NB4 (cell line): ENCODE results near the gene CNGB1.

Experiments
- DNase-seq: peaks from one replicate; pipeline ENCODE4 v3.0.0; 2010; ENCODE audit warnings: low read depth
- H3K4me3 ChIP-seq: one replicate; pipeline ENCODE4 v1.5.1; 2011; ENCODE audit warnings: mild to moderate bottlenecking, low read depth, low read length, moderate library complexity
- CTCF ChIP-seq: IDR thresholded peaks from one replicate; pipeline ENCODE4 v1.5.1; 2012; ENCODE audit warnings: low read depth, low read length
- MAX ChIP-seq: IDR thresholded peaks from 2 replicates; pipeline ENCODE4 v1.6.1; 2011; ENCODE audit warnings: low read depth, low read length
- MYC ChIP-seq: IDR thresholded peaks from 2 replicates; pipeline ENCODE4 v1.6.1; 2011; ENCODE audit warnings: low read depth, low read length
- POLR2A ChIP-seq: IDR thresholded peaks from 2 replicates; pipeline ENCODE4 v1.6.1; 2011; ENCODE audit warnings: mild to moderate bottlenecking; ENCODE audit not compliant: insufficient read length; ENCODE audit errors: extremely low read depth

Gene CNGB1

GRCh38 chr16:57940382-57940966, 30.5 kb downstream of the CNGB1 start:
- no peak overlapping the region for H3K4me3 ChIP-seq
- no peak for TF ChIP-seq MAX
- no peak for TF ChIP-seq MYC
- no peak for TF ChIP-seq POLR2A
- TF ChIP-seq CTCF = no peak
- DNase-seq = no peak

GRCh38 chr16:57939872-57940224, 31.1 kb downstream of the CNGB1 start:
- no peak for DNase-seq
- H3K4me3 ChIP-seq = no peak overlapping the region
- TF ChIP-seq CTCF (no peak), POLR2A (no peak), MAX (no peak), MYC (no peak)

- H3K4me3 ChIP-seq = no peak overlapping the region
- TF ChIP-seq CTCF (peak; percentile 9), POLR2A (no peak)
- DNase-seq = peak; percentile 62
Observed at GRCh38 chr16:57938936-57939871, 31.7 kb downstream of the CNGB1 start.

- no peak for DNase-seq
- no peak overlapping the region for H3K4me3 ChIP-seq
- TF ChIP-seq CTCF (no peak), MYC (no peak), MAX (no peak), POLR2A (no peak)
Observed at GRCh38 chr16:57938484-57938883, 32.4 kb downstream of the CNGB1 start.

- no peak for DNase-seq
- TF ChIP-seq MAX = no peak
- TF ChIP-seq CTCF = no peak
- no peak for TF ChIP-seq POLR2A
- TF ChIP-seq MYC = no peak
- H3K4me3 ChIP-seq = no peak overlapping the region
Observed at GRCh38 chr16:57937861-57938260, 33.1 kb downstream of the CNGB1 start.
